Measurements from ENCODE around the gene NTNG1. TPM values are rescaled to one million over a fixed set of nuclear protein-coding genes. Genes with fewer than 3 reads are reported as not detected.

NTNG1 gene
- total and polyA plus RNA-seq, 4 donors, result 0.72 to 26.7 (median 3.9) TPM

GRCh38 chr1:107389410-107390396 is 248.9 kb downstream of the NTNG1 start:
- H3K4me3 ChIP-seq, result no peak overlapping the region
- peak overlapping the region in 1 of 2 donors; percentile 38 for H3K27ac ChIP-seq (ENCODE audit: low read depth in 1 of 2, low read length in 1 of 2)
- no peak overlapping the region for H3K9ac ChIP-seq (ENCODE audit: insufficient read depth in 1 of 2, low read length in 2 of 2)
- no peaks in the 10 kb centered on the region for H3K27me3 ChIP-seq (ENCODE audit: control insufficient read depth in 3 of 3, insufficient read depth in 3 of 3, low read length in 2 of 3)
- H3K4me1 ChIP-seq (ENCODE audit: control insufficient read depth in 5 of 5, insufficient read depth in 5 of 5, low read length in 5 of 5), result no peaks in the 10 kb centered on the region
- peak in 1 of 3 donors; percentile 9 for DNase-seq
- no peak for ATAC-seq (ENCODE audit: insufficient read depth, low FRiP score)
- no peaks in the 10 kb centered on the region for H3K9me3 ChIP-seq (ENCODE audit: control insufficient read depth in 4 of 4, insufficient read depth in 3 of 4, low read length in 3 of 4)
- TF ChIP-seq CTCF (IDR thresholded peaks at IDR 0.05; ENCODE audit: control extremely low read depth, extremely low read depth), result no peak
- 57 to 77% methylated on average over 15 of the region's 15 CpGs for WGBS, 2 donors
- H3K36me3 ChIP-seq (ENCODE audit: control insufficient read depth in 4 of 4, insufficient read depth in 4 of 4, low read length in 4 of 4), result no peaks in the 10 kb centered on the region

- whole genome bisulfite sequencing, 2 donors, result 88% methylated on average over 3 of the region's 3 CpGs
- H3K9me3 ChIP-seq (ENCODE audit: control insufficient read depth in 4 of 4, insufficient read depth in 3 of 4, low read length in 3 of 4), result no peaks in the 10 kb centered on the region
- no peak overlapping the region for H3K27ac ChIP-seq (ENCODE audit: low read depth in 1 of 2, low read length in 1 of 2)
- no peaks in the 10 kb centered on the region for H3K27me3 ChIP-seq (ENCODE audit: control insufficient read depth in 3 of 3, insufficient read depth in 3 of 3, low read length in 2 of 3)
- ATAC-seq (ENCODE audit: insufficient read depth, low FRiP score) (no peak), DNase-seq (no peak)
- H3K4me1 ChIP-seq (ENCODE audit: control insufficient read depth in 5 of 5, insufficient read depth in 5 of 5, low read length in 5 of 5), result no peaks in the 10 kb centered on the region
- TF ChIP-seq CTCF (IDR thresholded peaks at IDR 0.05; ENCODE audit: control extremely low read depth, extremely low read depth), result no peak
- H3K9ac ChIP-seq (ENCODE audit: insufficient read depth in 1 of 2, low read length in 2 of 2), result no peak overlapping the region
- H3K4me3 ChIP-seq, result no peak overlapping the region
- peaks cover 0 to 9% (median 0%) of the 10 kb centered on the region in 4 donors for H3K36me3 ChIP-seq (ENCODE audit: control insufficient read depth in 4 of 4, insufficient read depth in 4 of 4, low read length in 4 of 4)
Observed at GRCh38 chr1:107394301-107394700, 253.5 kb downstream of the NTNG1 start.

GRCh38 chr1:107401704-107402103 is 260.9 kb downstream of the NTNG1 start:
- H3K27me3 ChIP-seq (ENCODE audit: control insufficient read depth in 3 of 3, insufficient read depth in 3 of 3, low read length in 2 of 3), result no peaks in the 10 kb centered on the region
- no peak overlapping the region for H3K4me3 ChIP-seq
- no peaks in the 10 kb centered on the region for H3K9me3 ChIP-seq (ENCODE audit: control insufficient read depth in 4 of 4, insufficient read depth in 3 of 4, low read length in 3 of 4)
- no peak for DNase-seq
- 90 to 93% methylated on average over 4 of the region's 4 CpGs for WGBS, 2 donors
- H3K9ac ChIP-seq (ENCODE audit: insufficient read depth in 1 of 2, low read length in 2 of 2), result no peak overlapping the region
- no peak for ATAC-seq (ENCODE audit: insufficient read depth, low FRiP score)
- H3K36me3 ChIP-seq (ENCODE audit: control insufficient read depth in 4 of 4, insufficient read depth in 4 of 4, low read length in 4 of 4), result peaks cover 0 to 7% (median 0%) of the 10 kb centered on the region in 4 donors
- H3K4me1 ChIP-seq (ENCODE audit: control insufficient read depth in 5 of 5, insufficient read depth in 5 of 5, low read length in 5 of 5), result no peaks in the 10 kb centered on the region
- H3K27ac ChIP-seq (ENCODE audit: low read depth in 1 of 2, low read length in 1 of 2), result no peak overlapping the region
- TF ChIP-seq CTCF (IDR thresholded peaks at IDR 0.05; ENCODE audit: control extremely low read depth, extremely low read depth), result no peak
